Uterus (tissue), 4 donors: ENCODE measurements around the gene CPNE9. TPM values are rescaled to one million over a fixed set of nuclear protein-coding genes. Genes with fewer than 3 reads are reported as not detected.

ENCODE experiments used
- DNase-seq, 2 donors: peaks; one replicate each; pipeline ENCODE4 v3.0.0-alpha.2; 2019 to 2020
- H3K27ac ChIP-seq, 2 donors: fragments of 200-600 bp; sonication (generic); 1 replicate in 1 of 2; 2 replicates in 1 of 2; pipeline ENCODE4 v1.5.1; 2016 to 2018
- H3K27me3 ChIP-seq, 2 donors: fragments of 200-600 bp; sonication (generic); one replicate each; pipeline ENCODE4 v1.5.1; 2018 to 2019; ENCODE audit warnings: control low read depth in 1 of 2
- H3K36me3 ChIP-seq, 2 donors: fragments of 200-600 bp; sonication (generic); one replicate each; pipeline ENCODE4 v1.5.1; 2019; ENCODE audit warnings: control low read depth in 1 of 2
- H3K4me1 ChIP-seq, 2 donors: fragments of 200-600 bp; sonication (generic); one replicate each; pipeline ENCODE4 v1.5.1; 2018 to 2019; ENCODE audit warnings: control low read depth in 1 of 2
- H3K4me3 ChIP-seq, 2 donors: fragments of 200-600 bp; sonication (generic); 1 replicate in 1 of 2; 2 replicates in 1 of 2; pipeline ENCODE4 v1.5.1; 2018 to 2019; ENCODE audit warnings: mild to moderate bottlenecking in 1 of 2
- H3K9me3 ChIP-seq, 2 donors: fragments of 200-600 bp; sonication (generic); one replicate each; pipeline ENCODE4 v1.5.1; 2019; ENCODE audit warnings: control low read depth in 1 of 2
- POLR2A ChIP-seq, 2 donors: fragments of 450-650 bp; IDR thresholded peaks; one replicate each; pipeline ENCODE4 v1.6.1; 2016; ENCODE audit warnings: antibody characterized with exemption in 2 of 2, mild to moderate bottlenecking in 1 of 2, moderate library complexity in 1 of 2
- intact Hi-C: fragments of 100-400 bp; cut with DNase I; formaldehyde crosslinking; loops from one replicate; pipeline ENCODE4 v1.15.1; 2023; ENCODE audit warnings: low total_unique reads
- total RNA-seq, 4 donors: library from RNA; depleted of rRNA in 3 of 4; stranded (reverse); fragments of >200 nt in 3 of 4; gene quantifications; one replicate each; pipeline versions ENCODE4 v1.1.0 to v1.2.4, GENCODE V29; 2014 to 2023
- TF ChIP-seq, protein P1 (sequence below), 4 experiments: fragments of 200-600 bp in 2 of 4; fragments of 450-650 bp in 2 of 4; sonication (generic) in 2 of 4; IDR thresholded peaks; one replicate each; pipeline ENCODE4 v1.5.1; 2016 to 2019; ENCODE audit warnings: antibody characterized with exemption in 4 of 4, mild to moderate bottlenecking in 2 of 4, moderate library complexity in 1 of 4
- donor health status: DM: yes; HTN: yes; CAD: no.

The CPNE9 gene
- total RNA-seq, 4 donors from 2014 or later = not detected

- intact Hi-C loops = no loop called here
- no peak for TF ChIP-seq POLR2A (IDR thresholded peaks at IDR 0.05)
- no peak for DNase-seq
- H3K9me3 ChIP-seq = no peaks in the 10 kb centered on the region
- no peak overlapping the region for H3K4me3 ChIP-seq
- no peaks in the 10 kb centered on the region for H3K36me3 ChIP-seq
- H3K27me3 ChIP-seq = no peaks in the 10 kb centered on the region
- no peak overlapping the region for H3K27ac ChIP-seq
- H3K4me1 ChIP-seq = no peaks in the 10 kb centered on the region
Observed at GRCh38 chr3:9744162-9744561, 40.5 kb downstream of the CPNE9 start.

GRCh38 chr3:9745521-9745920 lies 41.9 kb downstream of the CPNE9 start:
- intact Hi-C loops = no loop called here
- H3K27ac ChIP-seq = no peak overlapping the region
- no peak for DNase-seq
- H3K4me3 ChIP-seq = no peak overlapping the region
- no peaks in the 10 kb centered on the region for H3K36me3 ChIP-seq
- H3K27me3 ChIP-seq = no peaks in the 10 kb centered on the region
- TF ChIP-seq, protein P1, sequence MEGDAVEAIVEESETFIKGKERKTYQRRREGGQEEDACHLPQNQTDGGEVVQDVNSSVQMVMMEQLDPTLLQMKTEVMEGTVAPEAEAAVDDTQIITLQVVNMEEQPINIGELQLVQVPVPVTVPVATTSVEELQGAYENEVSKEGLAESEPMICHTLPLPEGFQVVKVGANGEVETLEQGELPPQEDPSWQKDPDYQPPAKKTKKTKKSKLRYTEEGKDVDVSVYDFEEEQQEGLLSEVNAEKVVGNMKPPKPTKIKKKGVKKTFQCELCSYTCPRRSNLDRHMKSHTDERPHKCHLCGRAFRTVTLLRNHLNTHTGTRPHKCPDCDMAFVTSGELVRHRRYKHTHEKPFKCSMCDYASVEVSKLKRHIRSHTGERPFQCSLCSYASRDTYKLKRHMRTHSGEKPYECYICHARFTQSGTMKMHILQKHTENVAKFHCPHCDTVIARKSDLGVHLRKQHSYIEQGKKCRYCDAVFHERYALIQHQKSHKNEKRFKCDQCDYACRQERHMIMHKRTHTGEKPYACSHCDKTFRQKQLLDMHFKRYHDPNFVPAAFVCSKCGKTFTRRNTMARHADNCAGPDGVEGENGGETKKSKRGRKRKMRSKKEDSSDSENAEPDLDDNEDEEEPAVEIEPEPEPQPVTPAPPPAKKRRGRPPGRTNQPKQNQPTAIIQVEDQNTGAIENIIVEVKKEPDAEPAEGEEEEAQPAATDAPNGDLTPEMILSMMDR (IDR thresholded peaks at IDR 0.05) = no peak
- no peak for TF ChIP-seq POLR2A (IDR thresholded peaks at IDR 0.05)
- no peaks in the 10 kb centered on the region for H3K4me1 ChIP-seq
- H3K9me3 ChIP-seq = no peaks in the 10 kb centered on the region

DNA sequence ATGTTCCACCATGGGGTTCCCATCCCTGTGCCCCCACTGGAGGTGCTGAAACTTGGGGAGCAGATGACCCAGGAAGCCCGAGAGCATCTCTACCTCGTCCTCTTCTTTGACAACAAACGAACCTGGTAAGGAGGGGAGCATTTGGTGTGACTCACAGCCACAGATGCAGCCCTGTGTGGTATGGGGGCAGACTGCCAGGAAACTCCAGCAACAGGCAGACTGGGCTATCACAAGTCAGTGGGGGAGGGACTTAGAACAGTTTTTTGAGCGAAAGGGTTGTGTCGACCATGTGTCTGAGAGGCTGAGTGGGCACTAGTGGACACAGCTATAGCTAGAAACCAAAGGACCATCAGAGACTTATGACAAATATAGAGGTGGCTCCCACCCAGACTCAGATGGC lies 42.7 kb downstream of the CPNE9 start:
- H3K27me3 ChIP-seq = no peaks in the 10 kb centered on the region
- H3K9me3 ChIP-seq = no peaks in the 10 kb centered on the region
- TF ChIP-seq, protein P1 (IDR thresholded peaks at IDR 0.05) = no peak
- no peak for TF ChIP-seq POLR2A (IDR thresholded peaks at IDR 0.05)
- H3K4me1 ChIP-seq = peaks cover 0 to 3% of the 10 kb centered on the region in 2 donors
- intact Hi-C loops = no loop called here
- H3K4me3 ChIP-seq = no peak overlapping the region
- no peak for DNase-seq
- no peaks in the 10 kb centered on the region for H3K36me3 ChIP-seq
- no peak overlapping the region for H3K27ac ChIP-seq

DNA sequence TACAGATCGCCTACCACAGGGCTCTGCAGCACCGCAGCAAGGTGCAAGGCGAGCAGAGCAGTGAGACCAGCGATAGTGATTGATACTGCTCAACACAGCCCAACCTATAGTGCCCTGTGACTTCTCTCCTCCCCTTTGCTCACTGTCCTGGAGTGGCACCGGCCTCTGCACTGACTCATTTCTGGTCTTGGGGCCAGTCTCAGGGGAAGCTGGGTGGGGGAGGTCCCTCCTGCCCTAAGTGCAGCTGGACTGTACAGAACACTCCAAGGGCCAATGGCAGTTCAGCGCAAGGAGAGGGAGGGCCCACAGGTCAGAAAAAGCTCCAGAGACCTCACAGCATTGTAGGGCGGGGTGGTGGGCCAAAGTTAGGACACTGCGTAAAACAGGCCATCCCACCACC lies 43.6 kb downstream of the CPNE9 start:
- Histone ChIP-seq H3K27me3 (no peaks in the 10 kb centered on the region), H3K4me3 (no peak overlapping the region), H3K27ac (no peak overlapping the region), H3K9me3 (no peaks in the 10 kb centered on the region), H3K4me1 (peaks cover 0 to 3% of the 10 kb centered on the region in 2 donors), H3K36me3 (no peaks in the 10 kb centered on the region)
- no peak for TF ChIP-seq POLR2A (IDR thresholded peaks at IDR 0.05)
- TF ChIP-seq, protein P1 (IDR thresholded peaks at IDR 0.05) = no peak
- intact Hi-C loops = no loop called here
- no peak for DNase-seq

DNA sequence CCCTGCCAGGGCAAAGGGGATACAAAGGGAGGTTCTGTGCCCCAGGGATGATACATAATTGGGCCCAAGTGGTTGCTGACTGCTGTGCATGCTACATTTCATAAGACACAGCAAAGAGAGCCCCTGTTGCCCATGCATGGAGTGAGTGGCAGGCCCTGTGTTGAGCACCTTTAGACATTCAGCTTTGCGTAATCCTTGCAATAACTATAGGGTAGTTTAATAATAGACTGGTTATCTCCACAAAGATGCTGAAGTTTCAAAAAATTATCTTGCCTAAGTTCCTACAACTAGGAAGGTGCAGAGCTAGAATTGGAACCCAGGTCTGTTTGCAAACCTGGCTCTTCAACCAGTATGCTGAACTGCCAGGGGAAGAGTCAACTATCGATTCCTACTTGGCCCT lies 44.4 kb downstream of the CPNE9 start:
- intact Hi-C loops = no loop called here
- no peak for DNase-seq
- H3K36me3 ChIP-seq = no peaks in the 10 kb centered on the region
- H3K4me3 ChIP-seq = no peak overlapping the region
- H3K4me1 ChIP-seq = peaks cover 0 to 3% of the 10 kb centered on the region in 2 donors
- no peak overlapping the region for H3K27ac ChIP-seq
- no peaks in the 10 kb centered on the region for H3K27me3 ChIP-seq
- TF ChIP-seq POLR2A (IDR thresholded peaks at IDR 0.05) = no peak
- TF ChIP-seq, protein P1 (IDR thresholded peaks at IDR 0.05) = no peak
- H3K9me3 ChIP-seq = no peaks in the 10 kb centered on the region

DNA sequence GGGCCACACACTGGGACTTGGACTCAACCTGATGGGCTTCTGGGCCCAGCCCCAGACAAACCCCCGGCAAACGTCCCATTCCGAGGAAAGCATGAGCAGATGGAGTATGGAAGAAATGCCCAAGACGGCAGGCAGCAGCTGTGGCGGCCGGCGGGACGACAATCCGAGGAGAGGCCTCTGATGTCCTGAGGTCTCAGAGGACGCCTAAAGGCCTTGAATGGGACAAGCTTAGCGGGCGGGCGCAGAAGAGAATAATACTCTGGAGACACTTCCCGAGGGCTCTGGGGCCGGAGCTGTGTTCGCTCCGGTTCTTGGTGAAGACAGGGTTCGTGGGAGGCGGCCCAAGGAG lies 45.6 kb downstream of the CPNE9 start:
- peaks cover 0 to 3% of the 10 kb centered on the region in 2 donors for H3K4me1 ChIP-seq
- no peaks in the 10 kb centered on the region for H3K9me3 ChIP-seq
- peak overlapping the region; percentile 65 to 82 for H3K4me3 ChIP-seq
- intact Hi-C loops = no loop called here
- H3K27ac ChIP-seq = peak overlapping the region; percentile 91 to 92
- no peak for TF ChIP-seq POLR2A (IDR thresholded peaks at IDR 0.05)
- TF ChIP-seq, protein P1 (IDR thresholded peaks at IDR 0.05) = no peak
- no peaks in the 10 kb centered on the region for H3K36me3 ChIP-seq
- H3K27me3 ChIP-seq = no peaks in the 10 kb centered on the region
- no peak for DNase-seq
